OCI-LY3 (cell line): Measurements from ENCODE around the gene DDX25.

Experiments
- H2AFZ ChIP-seq: fragments of 200-600, 300-600 bp; shearing (Covaris generic); 2 replicates; pipeline ENCODE4 v1.6.0; 2014; ENCODE audit warnings: antibody characterized with exemption, low read depth, low read length
- H3K27ac ChIP-seq: fragments of 200-600, 300-600 bp; sonication (generic); 2 replicates; pipeline ENCODE4 v1.5.1; 2014; ENCODE audit warnings: mild to moderate bottlenecking, low read length, moderate library complexity, mixed read lengths
- H3K27me3 ChIP-seq: fragments of 200-600, 300-600 bp; sonication (generic); 2 replicates; pipeline ENCODE4 v1.6.1; 2014; ENCODE audit warnings: low read depth, low read length, mixed read lengths
- H3K36me3 ChIP-seq: fragments of 200-600, 300-600 bp; sonication (generic); replicated peaks from 2 replicates; pipeline ENCODE3; 2014; ENCODE audit warnings: low read depth, low read length, mixed read lengths
- H3K4me1 ChIP-seq: fragments of 300-600, 200-600 bp; sonication (generic); 2 replicates; pipeline ENCODE4 v1.6.1; 2014; ENCODE audit warnings: low read length, mixed read lengths
- H3K4me2 ChIP-seq: fragments of 200-600, 300-600 bp; sonication (generic); 2 replicates; pipeline ENCODE4 v1.6.1; 2014; ENCODE audit warnings: low read length, mixed read lengths
- H3K4me3 ChIP-seq: fragments of 300-600, 200-600 bp; sonication (generic); 2 replicates; pipeline ENCODE4 v1.5.1; 2014; ENCODE audit warnings: antibody characterized with exemption, mild to moderate bottlenecking, low read length, moderate library complexity
- H3K79me2 ChIP-seq: fragments of 300-600, 200-600 bp; shearing (Covaris generic); 2 replicates; pipeline ENCODE4 v1.6.1; 2014; ENCODE audit warnings: mild to moderate bottlenecking, low read length, mixed read lengths
- H3K9ac ChIP-seq: fragments of 300-600, 200-600 bp; shearing (Covaris generic); 2 replicates; pipeline ENCODE4 v1.6.0; 2014; ENCODE audit warnings: mild to moderate bottlenecking, low read length, moderate library complexity
- H3K9me3 ChIP-seq: fragments of 200-600, 300-600 bp; shearing (Covaris generic); 2 replicates; pipeline ENCODE4 v1.6.1; 2014; ENCODE audit warnings: low read length, mixed read lengths; ENCODE audit not compliant: insufficient read depth
- H4K20me1 ChIP-seq: fragments of 200-600, 300-600 bp; sonication (generic); 2 replicates; pipeline ENCODE4 v1.6.1; 2016; ENCODE audit warnings: low read length, mixed read lengths; ENCODE audit not compliant: insufficient read depth
- EZH2phosphoT487 ChIP-seq: fragments of 200-600 bp; shearing (Covaris generic); IDR thresholded peaks from 2 replicates; pipeline ENCODE4 v1.6.1; 2018; ENCODE audit warnings: antibody characterized with exemption, mixed run types, low read depth
- TF ChIP-seq, protein P1 (sequence below): fragments of 200-600, 300-600 bp; sonication (generic); IDR thresholded peaks from 2 replicates; pipeline ENCODE4 v1.5.1; 2014; ENCODE audit warnings: antibody characterized with exemption, low read length, low read depth

DDX25 gene

DNA sequence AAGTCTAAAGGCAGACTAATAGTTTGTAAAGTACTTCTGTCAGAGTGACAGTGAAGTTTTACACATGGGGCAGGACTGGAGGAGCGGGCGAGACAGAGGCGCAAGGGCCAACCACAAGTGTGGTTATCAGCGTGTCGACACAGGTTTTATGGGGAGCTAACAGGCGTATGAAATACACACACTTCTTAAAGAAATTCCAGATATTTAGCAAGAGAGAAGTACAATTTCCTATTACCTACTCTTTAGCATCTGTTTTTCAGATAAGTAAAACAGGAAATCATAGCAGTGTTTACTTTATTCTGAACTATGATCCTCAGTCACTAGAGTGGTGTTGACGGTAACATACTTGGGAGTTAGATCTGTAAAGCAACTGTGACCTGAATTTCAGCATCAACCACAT, 64.0 kb downstream of the DDX25 start:
- no peak overlapping the region for H3K4me2 ChIP-seq
- H3K79me2 ChIP-seq, result no peaks in the 10 kb centered on the region
- no peaks in the 10 kb centered on the region for H4K20me1 ChIP-seq
- H3K36me3 ChIP-seq, result no peaks in the 10 kb centered on the region
- no peak overlapping the region for H3K9ac ChIP-seq
- TF ChIP-seq, protein P1, sequence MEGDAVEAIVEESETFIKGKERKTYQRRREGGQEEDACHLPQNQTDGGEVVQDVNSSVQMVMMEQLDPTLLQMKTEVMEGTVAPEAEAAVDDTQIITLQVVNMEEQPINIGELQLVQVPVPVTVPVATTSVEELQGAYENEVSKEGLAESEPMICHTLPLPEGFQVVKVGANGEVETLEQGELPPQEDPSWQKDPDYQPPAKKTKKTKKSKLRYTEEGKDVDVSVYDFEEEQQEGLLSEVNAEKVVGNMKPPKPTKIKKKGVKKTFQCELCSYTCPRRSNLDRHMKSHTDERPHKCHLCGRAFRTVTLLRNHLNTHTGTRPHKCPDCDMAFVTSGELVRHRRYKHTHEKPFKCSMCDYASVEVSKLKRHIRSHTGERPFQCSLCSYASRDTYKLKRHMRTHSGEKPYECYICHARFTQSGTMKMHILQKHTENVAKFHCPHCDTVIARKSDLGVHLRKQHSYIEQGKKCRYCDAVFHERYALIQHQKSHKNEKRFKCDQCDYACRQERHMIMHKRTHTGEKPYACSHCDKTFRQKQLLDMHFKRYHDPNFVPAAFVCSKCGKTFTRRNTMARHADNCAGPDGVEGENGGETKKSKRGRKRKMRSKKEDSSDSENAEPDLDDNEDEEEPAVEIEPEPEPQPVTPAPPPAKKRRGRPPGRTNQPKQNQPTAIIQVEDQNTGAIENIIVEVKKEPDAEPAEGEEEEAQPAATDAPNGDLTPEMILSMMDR, result no peak
- no peak for TF ChIP-seq EZH2phosphoT487
- no peak overlapping the region for H3K27ac ChIP-seq
- H3K27me3 ChIP-seq, result no peaks in the 10 kb centered on the region
- no peak overlapping the region for H3K4me3 ChIP-seq
- no peak overlapping the region for H2AFZ ChIP-seq
- H3K4me1 ChIP-seq, result no peaks in the 10 kb centered on the region
- H3K9me3 ChIP-seq, result no peaks in the 10 kb centered on the region

DNA sequence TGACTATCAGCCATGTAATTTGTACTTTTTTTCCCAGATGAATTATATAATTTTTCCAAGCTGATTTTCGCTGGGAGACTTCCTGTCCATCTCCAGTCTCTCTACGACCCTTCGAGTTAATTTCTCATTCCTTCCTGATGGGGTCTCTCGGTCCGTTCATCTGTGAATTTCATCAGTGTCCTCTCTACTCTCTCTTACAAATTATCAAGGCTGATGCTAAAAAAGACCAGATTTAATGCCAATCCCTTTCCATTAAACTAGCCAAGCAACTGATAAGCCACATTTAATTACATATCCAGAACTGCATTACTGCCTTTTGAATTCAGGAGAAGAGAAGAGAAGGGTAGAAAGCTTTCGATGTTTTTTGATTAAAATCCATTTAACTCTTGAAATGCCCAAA, 67.3 kb downstream of the DDX25 start:
- H3K4me2 ChIP-seq, result no peak overlapping the region
- H3K9me3 ChIP-seq, result no peaks in the 10 kb centered on the region
- H3K4me1 ChIP-seq, result no peaks in the 10 kb centered on the region
- H3K4me3 ChIP-seq, result no peak overlapping the region
- H3K27me3 ChIP-seq, result no peaks in the 10 kb centered on the region
- no peaks in the 10 kb centered on the region for H3K79me2 ChIP-seq
- no peak for TF ChIP-seq EZH2phosphoT487
- TF ChIP-seq, protein P1, result no peak
- no peaks in the 10 kb centered on the region; the same call in 1 of the 2 replicates for H4K20me1 ChIP-seq
- H3K9ac ChIP-seq, result no peak overlapping the region
- no peak overlapping the region for H2AFZ ChIP-seq
- no peaks in the 10 kb centered on the region for H3K36me3 ChIP-seq
- no peak overlapping the region for H3K27ac ChIP-seq

GRCh38 chr11:125974284-125974683, 70.0 kb downstream of the DDX25 start:
- no peak overlapping the region for H3K4me3 ChIP-seq
- no peak overlapping the region for H2AFZ ChIP-seq
- H3K79me2 ChIP-seq, result no peaks in the 10 kb centered on the region
- no peaks in the 10 kb centered on the region for H3K4me1 ChIP-seq
- no peak overlapping the region for H3K4me2 ChIP-seq
- no peaks in the 10 kb centered on the region for H3K36me3 ChIP-seq
- no peaks in the 10 kb centered on the region for H3K9me3 ChIP-seq
- H3K27me3 ChIP-seq, result no peaks in the 10 kb centered on the region
- H3K27ac ChIP-seq, result no peak overlapping the region
- H4K20me1 ChIP-seq, result no peaks in the 10 kb centered on the region; the same call in 1 of the 2 replicates
- TF ChIP-seq EZH2phosphoT487, result no peak
- TF ChIP-seq, protein P1, result no peak
- no peak overlapping the region for H3K9ac ChIP-seq

DNA sequence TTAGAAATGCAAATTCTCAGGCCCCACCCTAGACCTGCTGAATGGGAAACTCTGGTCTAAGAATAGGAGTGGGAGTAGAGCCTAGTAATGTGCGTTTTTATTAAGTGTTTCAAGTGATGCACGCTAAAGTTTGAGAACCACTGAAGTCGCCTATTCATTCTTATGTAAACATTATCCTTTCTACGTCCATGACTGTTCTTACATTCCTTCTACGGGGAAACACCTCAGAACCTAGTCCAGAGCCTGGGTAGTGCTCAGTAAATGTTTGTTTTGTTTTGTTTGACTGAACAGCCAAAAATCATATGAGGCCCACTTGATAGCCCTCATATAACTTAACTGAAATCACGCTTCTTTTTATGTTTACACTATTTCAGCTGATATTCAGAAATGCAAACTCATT, 71.3 kb downstream of the DDX25 start:
- Histone ChIP-seq H3K4me1 (no peaks in the 10 kb centered on the region), H3K9ac (no peak overlapping the region)

More for the DNA sequence above, 71.3 kb downstream of the DDX25 start:
- no peak for TF ChIP-seq EZH2phosphoT487
- TF ChIP-seq, protein P1, result no peak
- Histone ChIP-seq H4K20me1 (no peaks in the 10 kb centered on the region; the same call in 1 of the 2 replicates), H3K4me2 (no peak overlapping the region), H3K27me3 (no peaks in the 10 kb centered on the region), H3K36me3 (no peaks in the 10 kb centered on the region), H3K79me2 (no peaks in the 10 kb centered on the region), H3K9me3 (no peaks in the 10 kb centered on the region), H2AFZ (no peak overlapping the region), H3K27ac (no peak overlapping the region), H3K4me3 (no peak overlapping the region)
